HepG2 (cell line): ENCODE results near the gene P3H3. TPM values are rescaled to one million over a fixed set of nuclear protein-coding genes. Genes with fewer than 3 reads are reported as not detected.
A peak's percentile ranks its signal among the peaks of the same experiment; 100 is the strongest.

Experiments used
- CBX1 ChIP-seq: IDR thresholded peaks from one replicate; pipeline ENCODE4 v1.6.1; 2016; ENCODE audit warnings: antibody characterized with exemption, low read depth
- CENPT ChIP-seq: sonication (generic); formaldehyde crosslinking; IDR thresholded peaks from 2 replicates; pipeline ENCODE4 v1.8.0; 2022; ENCODE audit warnings: low read depth, mild to moderate bottlenecking, moderate library complexity, missing genetic modification reagents
- IKZF5 ChIP-seq: IDR thresholded peaks from 2 replicates; pipeline ENCODE4 v1.6.1; 2018; ENCODE audit warnings: missing genetic modification reagents, mild to moderate bottlenecking, missing compliant biosample characterization
- MIER3 ChIP-seq: IDR thresholded peaks from 2 replicates; pipeline ENCODE4 v1.6.1; 2016; ENCODE audit warnings: missing compliant biosample characterization, borderline replicate concordance
- MNT ChIP-seq: fragments of 450-650 bp; IDR thresholded peaks from 2 replicates; pipeline ENCODE4 v1.6.1; 2016
- MTA1 ChIP-seq: sonication (generic); formaldehyde crosslinking; IDR thresholded peaks from 2 replicates; pipeline ENCODE4 v1.4.0; 2020; ENCODE audit warnings: missing genetic modification reagents, mild to moderate bottlenecking, borderline replicate concordance
- RELA ChIP-seq: sonication (generic); formaldehyde crosslinking; IDR thresholded peaks from 2 replicates; pipeline ENCODE4 v1.4.0; 2020; ENCODE audit warnings: missing genetic modification reagents
- TFE3 ChIP-seq: IDR thresholded peaks from 2 replicates; pipeline ENCODE4 v1.6.1; 2016
- ZNF205 ChIP-seq: IDR thresholded peaks from 2 replicates; pipeline ENCODE4 v1.6.1; 2018; ENCODE audit warnings: missing biosample characterization, missing genetic modification reagents
- ZNF318 ChIP-seq: sonication (generic); formaldehyde crosslinking; IDR thresholded peaks from 2 replicates; pipeline ENCODE4 v1.4.0; 2020; ENCODE audit warnings: mild to moderate bottlenecking, missing genetic modification reagents
- ZNF564 ChIP-seq: sonication (generic); formaldehyde crosslinking; IDR thresholded peaks from 2 replicates; pipeline ENCODE4 v1.8.1; 2023; ENCODE audit warnings: mild to moderate bottlenecking, missing genetic modification reagents
- ZNF580 ChIP-seq: IDR thresholded peaks from 2 replicates; pipeline ENCODE4 v1.6.1; 2016; ENCODE audit warnings: low read depth, borderline replicate concordance
- ZNF589 ChIP-seq: sonication (generic); formaldehyde crosslinking; conservative IDR thresholded peaks from 2 replicates; pipeline ENCODE4 v1.8.0; 2022; ENCODE audit warnings: mild to moderate bottlenecking, moderate library complexity, missing genetic modification reagents
- polyA plus RNA-seq, 8 experiments: library from polyadenylated mRNA; depleted of rRNA in 3 of 8; stranded (reverse) in 7 of 8; unstranded in 1 of 8; fragments of >200 nt; fragmentation: Illumina TruSeq in 4 of 8; extraction: Trizol in 4 of 8; gene quantifications; 2 replicates each; pipeline versions ENCODE4 v1.2.1 to v1.2.3, GENCODE V29; 2011 to 2016; ENCODE audit warnings: low read depth in 4 of 8, missing spikeins in 1 of 8, mixed read lengths in 1 of 8; ENCODE audit not compliant: insufficient read depth in 1 of 8
- total RNA-seq, 5 experiments: library from RNA; depleted of rRNA; stranded (reverse); fragments of >200 nt; fragmentation: Illumina TruSeq; extraction: Trizol; gene quantifications; 2 replicates each; pipeline ENCODE4 v1.2.3, GENCODE V29; 2016; ENCODE audit warnings: low read depth in 1 of 5

P3H3 gene
- total and polyA plus RNA-seq, 2 of the 13 experiments (the other 11 are each of a cell fraction or from before 2014, with no cell fraction given), result 20.1 to 20.5 TPM

- TF ChIP-seq MTA1, result peak; percentile 62; the same call in 1 of the 2 replicates
- TF ChIP-seq TFE3 (CRISPR knock-in tag), result 0 out of 2 replicates have a peak, but pooled peaks have one; percentile 16
- TF ChIP-seq CENPT (CRISPR knock-in tag), result no peak
- TF ChIP-seq CBX1, result peak; percentile 27
- peak; percentile 75; the same call in 1 of the 2 replicates for TF ChIP-seq ZNF564 (CRISPR knock-in tag)
- TF ChIP-seq ZNF580 (CRISPR knock-in tag), result peak; percentile 79; the same call in 1 of the 2 replicates
- peak; percentile 88; the same call in 1 of the 2 replicates for TF ChIP-seq ZNF589 (CRISPR knock-in tag)
- 0 out of 2 replicates have a peak, but pooled peaks have one; percentile 12 for TF ChIP-seq MNT
- TF ChIP-seq MIER3 (CRISPR knock-in tag), result peak; percentile 54; the same call in 1 of the 2 replicates
- TF ChIP-seq RELA (CRISPR knock-in tag), result no peak
- TF ChIP-seq ZNF205 (CRISPR knock-in tag), result peak; percentile 73; the same call in 1 of the 2 replicates
- TF ChIP-seq ZNF318, result no peak
- peak; percentile 38; the same call in 1 of the 2 replicates for TF ChIP-seq IKZF5 (CRISPR knock-in tag)
Observed at GRCh38 chr12:6792522-6793201, 35.5 kb upstream of the P3H3 start (continued).
